Liver (tissue), 9 donors: ENCODE measurements around the gene ABL1. TPM values are rescaled to one million over a fixed set of nuclear protein-coding genes. Genes with fewer than 3 reads are reported as not detected.

Source experiments
- DNase-seq: peaks from one replicate; pipeline ENCODE4 v3.0.0-alpha.2; 2017; ENCODE audit warnings: low spot score
- H3K27ac ChIP-seq, 2 donors: one replicate each; pipeline ENCODE4 v1.7.0; 2013; ENCODE audit warnings: inconsistent platforms in 2 of 2, low read length in 2 of 2, control low read depth in 1 of 2, low read depth in 1 of 2, mild to moderate bottlenecking in 1 of 2
- H3K27me3 ChIP-seq, 4 donors: one replicate each; pipeline versions ENCODE4 v1.6.1 to v1.7.0; 2013; ENCODE audit warnings: low read length in 3 of 4, inconsistent platforms in 1 of 4, mild to moderate bottlenecking in 1 of 4, moderate library complexity in 1 of 4; ENCODE audit not compliant: control insufficient read depth in 4 of 4, insufficient read depth in 4 of 4
- H3K36me3 ChIP-seq, 4 donors: one replicate each; pipeline versions ENCODE4 v1.6.1 to v1.7.0; 2013; ENCODE audit warnings: low read length in 3 of 4, mild to moderate bottlenecking in 3 of 4, low read depth in 1 of 4, moderate library complexity in 1 of 4; ENCODE audit not compliant: control insufficient read depth in 4 of 4, insufficient read depth in 3 of 4
- H3K4me1 ChIP-seq, 4 donors: one replicate each; pipeline versions ENCODE4 v1.6.1 to v1.7.0; 2013; ENCODE audit warnings: low read length in 3 of 4, mild to moderate bottlenecking in 3 of 4, moderate library complexity in 1 of 4; ENCODE audit not compliant: control insufficient read depth in 4 of 4, insufficient read depth in 4 of 4
- H3K4me3 ChIP-seq, 3 donors: one replicate each; pipeline versions ENCODE4 v1.6.1 to v1.7.0; 2013; ENCODE audit warnings: low read length in 3 of 3, control low read depth in 1 of 3, low read depth in 1 of 3, mild to moderate bottlenecking in 1 of 3
- H3K9ac ChIP-seq, 2 donors: one replicate each; pipeline ENCODE4 v1.7.0; 2013; ENCODE audit warnings: low read length in 2 of 2, mild to moderate bottlenecking in 2 of 2, moderate library complexity in 2 of 2, control low read depth in 1 of 2, low read depth in 1 of 2
- H3K9me3 ChIP-seq, 4 donors: one replicate each; pipeline versions ENCODE4 v1.6.1 to v1.7.0; 2013; ENCODE audit warnings: low read length in 3 of 4; ENCODE audit not compliant: control insufficient read depth in 4 of 4
- FOXA1 ChIP-seq: IDR thresholded peaks from 2 replicates; pipeline ENCODE4 v1.6.1; 2016; ENCODE audit warnings: antibody characterized with exemption
- FOXA2 ChIP-seq: IDR thresholded peaks from 2 replicates; pipeline ENCODE4 v1.6.1; 2016; ENCODE audit warnings: antibody characterized with exemption
- GABPA ChIP-seq, 2 donors: IDR thresholded peaks in 1 of 2; conservative IDR thresholded peaks in 1 of 2; 2 replicates each; pipeline ENCODE4 v1.6.1; 2016; ENCODE audit warnings: antibody characterized with exemption in 2 of 2, mild to moderate bottlenecking in 1 of 2, moderate library complexity in 1 of 2
- HNF4G ChIP-seq: IDR thresholded peaks from 2 replicates; pipeline ENCODE4 v1.6.1; 2016; ENCODE audit warnings: antibody characterized with exemption
- JUND ChIP-seq, 2 donors: IDR thresholded peaks; 2 replicates each; pipeline ENCODE4 v1.6.1; 2016; ENCODE audit warnings: antibody characterized with exemption in 2 of 2
- MAX ChIP-seq: IDR thresholded peaks from 2 replicates; pipeline ENCODE4 v1.6.1; 2016; ENCODE audit warnings: antibody characterized with exemption
- NR2F2 ChIP-seq: IDR thresholded peaks from 2 replicates; pipeline ENCODE4 v1.6.1; 2016; ENCODE audit warnings: antibody characterized with exemption
- REST ChIP-seq: IDR thresholded peaks from 2 replicates; pipeline ENCODE4 v1.6.1; 2016; ENCODE audit warnings: antibody characterized with exemption, mild to moderate bottlenecking
- RXRA ChIP-seq, 2 donors: IDR thresholded peaks; 2 replicates each; pipeline ENCODE4 v1.6.1; 2017 to 2018; ENCODE audit warnings: antibody characterized with exemption in 2 of 2, mild to moderate bottlenecking in 1 of 2
- SP1 ChIP-seq: IDR thresholded peaks from 2 replicates; pipeline ENCODE4 v1.6.1; 2018; ENCODE audit warnings: antibody characterized with exemption, mild to moderate bottlenecking
- YY1 ChIP-seq: IDR thresholded peaks from 2 replicates; pipeline ENCODE4 v1.6.1; 2016; ENCODE audit warnings: antibody characterized with exemption, mild to moderate bottlenecking
- ZBTB33 ChIP-seq: IDR thresholded peaks from 2 replicates; pipeline ENCODE4 v1.6.1; 2016; ENCODE audit warnings: antibody characterized with exemption
- WGBS: extraction: QIAGEN DNeasy Blood & Tissue Kit; methylation state at CpG from one replicate; pipeline ENCODE4 v1.1.7; 2013; 5-methylcytosine and 5-hydroxymethylcytosine counted together
- polyA plus RNA-seq, 2 donors: library from polyadenylated mRNA; stranded (reverse) in 1 of 2; unstranded in 1 of 2; fragments of 200-250 nt in 1 of 2; fragments of >200 nt in 1 of 2; fragmentation: Nextera tagmentation in 1 of 2; extraction: Ambion mirVana in 1 of 2; gene quantifications; one replicate each; pipeline versions ENCODE4 v1.2.1 to v1.2.3, GENCODE V29; 2013 to 2015
- total RNA-seq, 2 donors: library from RNA; depleted of rRNA; stranded (reverse); fragments of >200 nt; gene quantifications; one replicate each; pipeline ENCODE4 v1.2.3, GENCODE V29; 2014
- TF ChIP-seq, protein P1 (sequence below): IDR thresholded peaks from 2 replicates; pipeline ENCODE4 v1.6.1; 2016; ENCODE audit warnings: antibody characterized with exemption
- TF ChIP-seq, protein P2 (sequence below): fragments of 150-350 bp; IDR thresholded peaks from 2 replicates; pipeline ENCODE4 v1.5.1; 2017; ENCODE audit warnings: improper control_type of control experiment, low read depth, low read length; ENCODE audit not compliant: missing input control
- donor health status: healthy.
- donor health status: healthy.
- donor health status: healthy.
- donor health status: healthy.
- donor health status: healthy.

The ABL1 gene
- total and polyA plus RNA-seq, 4 donors = 4.2 to 14.2 (median 10.9) TPM

GRCh38 chr9:130805510-130806326 is 29.3 kb upstream of the ABL1 start (continued):
- TF ChIP-seq ZBTB33 = no peak
- no peak for TF ChIP-seq JUND (IDR thresholded peaks at IDR 0.05)
- TF ChIP-seq GABPA (IDR thresholded peaks at IDR 0.05 in 1 of 2, conservative IDR thresholded peaks at IDR 0.05 in 1 of 2) = no peak
- TF ChIP-seq REST = no peak
- no peak for TF ChIP-seq SP1

- H3K27me3 ChIP-seq = no peaks in the 10 kb centered on the region
- H3K9me3 ChIP-seq = no peaks in the 10 kb centered on the region
- H3K4me3 ChIP-seq = no peak overlapping the region
- WGBS = 93% methylated on average over 1 of the region's 1 CpG
- no peaks in the 10 kb centered on the region for H3K36me3 ChIP-seq
- H3K27ac ChIP-seq = no peak overlapping the region
- no peaks in the 10 kb centered on the region for H3K4me1 ChIP-seq
- TF ChIP-seq REST (no peak), ZBTB33 (no peak), RXRA (IDR thresholded peaks at IDR 0.05) (no peak), SP1 (no peak), HNF4G (no peak), NR2F2 (no peak), FOXA2 (no peak), FOXA1 (no peak), YY1 (no peak), MAX (no peak)
- TF ChIP-seq, protein P1, sequence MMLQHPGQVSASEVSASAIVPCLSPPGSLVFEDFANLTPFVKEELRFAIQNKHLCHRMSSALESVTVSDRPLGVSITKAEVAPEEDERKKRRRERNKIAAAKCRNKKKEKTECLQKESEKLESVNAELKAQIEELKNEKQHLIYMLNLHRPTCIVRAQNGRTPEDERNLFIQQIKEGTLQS = no peak
- TF ChIP-seq, protein P2, sequence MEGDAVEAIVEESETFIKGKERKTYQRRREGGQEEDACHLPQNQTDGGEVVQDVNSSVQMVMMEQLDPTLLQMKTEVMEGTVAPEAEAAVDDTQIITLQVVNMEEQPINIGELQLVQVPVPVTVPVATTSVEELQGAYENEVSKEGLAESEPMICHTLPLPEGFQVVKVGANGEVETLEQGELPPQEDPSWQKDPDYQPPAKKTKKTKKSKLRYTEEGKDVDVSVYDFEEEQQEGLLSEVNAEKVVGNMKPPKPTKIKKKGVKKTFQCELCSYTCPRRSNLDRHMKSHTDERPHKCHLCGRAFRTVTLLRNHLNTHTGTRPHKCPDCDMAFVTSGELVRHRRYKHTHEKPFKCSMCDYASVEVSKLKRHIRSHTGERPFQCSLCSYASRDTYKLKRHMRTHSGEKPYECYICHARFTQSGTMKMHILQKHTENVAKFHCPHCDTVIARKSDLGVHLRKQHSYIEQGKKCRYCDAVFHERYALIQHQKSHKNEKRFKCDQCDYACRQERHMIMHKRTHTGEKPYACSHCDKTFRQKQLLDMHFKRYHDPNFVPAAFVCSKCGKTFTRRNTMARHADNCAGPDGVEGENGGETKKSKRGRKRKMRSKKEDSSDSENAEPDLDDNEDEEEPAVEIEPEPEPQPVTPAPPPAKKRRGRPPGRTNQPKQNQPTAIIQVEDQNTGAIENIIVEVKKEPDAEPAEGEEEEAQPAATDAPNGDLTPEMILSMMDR = no peak
- DNase-seq = no peak
- no peak overlapping the region for H3K9ac ChIP-seq
These were observed 28.7 kb upstream of the ABL1 start for GRCh38 chr9:130806327-130806716.
